22Rv1 (cell line): ENCODE data around the gene CCL16.

ENCODE experiments used
- ZFX ChIP-seq: fragments of 450-650 bp; IDR thresholded peaks from 2 replicates; pipeline ENCODE4 v1.6.1; 2017; ENCODE audit warnings: antibody characterized with exemption, borderline replicate concordance
- TF ChIP-seq, protein P1 (sequence below): fragments of 450-650 bp; IDR thresholded peaks from 2 replicates; pipeline ENCODE4 v1.5.1; 2017; ENCODE audit warnings: mild to moderate bottlenecking

DNA sequence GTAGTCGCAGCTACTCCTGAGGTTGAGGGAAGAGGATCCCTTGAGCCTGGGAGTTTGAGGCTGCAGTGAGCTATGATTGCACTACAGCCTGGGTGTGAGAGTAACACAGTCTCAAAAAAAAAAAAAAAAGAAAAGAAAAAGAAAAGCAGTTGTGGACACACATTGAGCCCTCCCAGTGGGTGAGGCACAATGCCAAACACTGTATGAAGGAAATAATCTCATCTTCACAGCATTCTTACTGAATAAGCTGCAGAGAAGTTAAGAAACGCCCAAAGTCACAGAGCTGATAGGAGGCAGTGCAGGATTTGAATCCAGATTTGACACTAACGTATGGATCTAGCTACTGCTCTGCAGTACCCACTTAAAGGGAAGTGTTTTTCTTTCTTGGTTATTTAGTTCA is 31.9 kb downstream of the CCL16 start:
- TF ChIP-seq, protein P1, sequence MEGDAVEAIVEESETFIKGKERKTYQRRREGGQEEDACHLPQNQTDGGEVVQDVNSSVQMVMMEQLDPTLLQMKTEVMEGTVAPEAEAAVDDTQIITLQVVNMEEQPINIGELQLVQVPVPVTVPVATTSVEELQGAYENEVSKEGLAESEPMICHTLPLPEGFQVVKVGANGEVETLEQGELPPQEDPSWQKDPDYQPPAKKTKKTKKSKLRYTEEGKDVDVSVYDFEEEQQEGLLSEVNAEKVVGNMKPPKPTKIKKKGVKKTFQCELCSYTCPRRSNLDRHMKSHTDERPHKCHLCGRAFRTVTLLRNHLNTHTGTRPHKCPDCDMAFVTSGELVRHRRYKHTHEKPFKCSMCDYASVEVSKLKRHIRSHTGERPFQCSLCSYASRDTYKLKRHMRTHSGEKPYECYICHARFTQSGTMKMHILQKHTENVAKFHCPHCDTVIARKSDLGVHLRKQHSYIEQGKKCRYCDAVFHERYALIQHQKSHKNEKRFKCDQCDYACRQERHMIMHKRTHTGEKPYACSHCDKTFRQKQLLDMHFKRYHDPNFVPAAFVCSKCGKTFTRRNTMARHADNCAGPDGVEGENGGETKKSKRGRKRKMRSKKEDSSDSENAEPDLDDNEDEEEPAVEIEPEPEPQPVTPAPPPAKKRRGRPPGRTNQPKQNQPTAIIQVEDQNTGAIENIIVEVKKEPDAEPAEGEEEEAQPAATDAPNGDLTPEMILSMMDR: no peak
- TF ChIP-seq ZFX: no peak
